Mesodermal cell (in vitro differentiated cells): ENCODE measurements around the gene TNRC6B. TPM values are rescaled to one million over a fixed set of nuclear protein-coding genes. Genes with fewer than 3 reads are reported as not detected.
"Not testable (repeated sequence)": the region's sequence is repeated elsewhere in the genome, so short reads cannot be mapped to it uniquely, and the experiment has no call there.

Source experiments
- H3K27ac ChIP-seq: 2 replicates; pipeline ENCODE4 v1.7.0; 2013; ENCODE audit warnings: mild to moderate bottlenecking, low read depth, low read length, moderate library complexity; ENCODE audit not compliant: severe bottlenecking
- H3K36me3 ChIP-seq: 2 replicates; pipeline ENCODE4 v1.7.1; 2013; ENCODE audit warnings: mild to moderate bottlenecking, low read length, moderate library complexity; ENCODE audit not compliant: control insufficient read depth, insufficient read depth
- H3K4me1 ChIP-seq: one replicate; pipeline ENCODE4 v1.7.1; 2013; ENCODE audit warnings: mild to moderate bottlenecking, low read length; ENCODE audit not compliant: insufficient read depth, control insufficient read depth, poor library complexity, severe bottlenecking
- H3K4me3 ChIP-seq: 2 replicates; pipeline ENCODE4 v1.7.0; 2013; ENCODE audit warnings: low read length, control low read depth, mild to moderate bottlenecking; ENCODE audit not compliant: insufficient read depth, poor library complexity, severe bottlenecking; ENCODE audit errors: extremely low read depth
- H3K9me3 ChIP-seq: 2 replicates; pipeline ENCODE4 v1.7.1; 2013; ENCODE audit warnings: mild to moderate bottlenecking, low read length, moderate library complexity; ENCODE audit not compliant: control insufficient read depth
- WGBS, 2 experiments: methylation state at CpG; one replicate each; pipeline ENCODE4 v1.1.5; 2013; ENCODE audit warnings: missing lambda C conversion rate in 2 of 2; ENCODE audit not compliant: insufficient coverage in 2 of 2; 5-methylcytosine and 5-hydroxymethylcytosine counted together
- polyA plus RNA-seq, 2 experiments: library from polyadenylated mRNA; stranded (reverse); fragments of 50-300 nt; gene quantifications; one replicate each; pipeline ENCODE4 v1.2.3, GENCODE V29; 2013

TNRC6B gene
- polyA plus RNA-seq (2013, experiment 1 of 2) = 16.7 TPM
- polyA plus RNA-seq (2013, experiment 2 of 2) = 19.4 TPM

- H3K4me3 ChIP-seq = peak within 1 kb of the TSS; percentile 63
- H3K9me3 ChIP-seq = no peaks in the 10 kb centered on the region
- H3K36me3 ChIP-seq = no peaks in the 10 kb centered on the region
- 0% methylated on average over 6 of the region's 10 CpGs; no CpG with 5 or more reads in 1 of the 2 experiments for WGBS, 2 experiments
- H3K4me1 ChIP-seq = peaks cover 34% of the 10 kb centered on the region
- H3K27ac ChIP-seq = peak within 1 kb of the TSS; percentile 97
Measured at GRCh38 chr22:40177738-40178416, at the start of gene TNRC6B. Gene TNRC6B (plus strand): TSS chr22:40177925. CDS start chr22:40178136, 211 bp downstream.

DNA sequence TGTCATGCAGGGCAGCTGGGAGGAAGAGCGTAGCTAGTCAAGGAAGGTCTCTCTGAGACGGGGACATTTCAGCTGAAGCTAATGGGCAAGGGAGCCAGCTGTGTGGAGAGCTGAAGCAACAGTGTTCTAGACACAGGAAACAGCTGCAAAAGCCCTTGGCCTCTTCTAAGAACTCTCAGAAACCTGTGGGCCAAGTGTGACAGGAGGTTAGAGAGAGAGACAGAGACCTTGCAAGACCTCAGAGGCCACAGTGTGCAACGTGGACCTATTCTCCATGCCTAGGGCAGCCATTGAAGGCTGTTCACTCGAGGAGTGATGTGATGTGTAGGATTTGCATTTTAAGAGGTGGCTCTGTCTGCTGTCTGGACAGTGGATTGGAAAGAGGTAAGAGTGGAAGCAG lies 48.7 kb upstream of the TNRC6B start:
- Histone ChIP-seq H3K4me1 (no peaks in the 10 kb centered on the region), H3K9me3 (no peaks in the 10 kb centered on the region), H3K36me3 (no peaks in the 10 kb centered on the region), H3K4me3 (no peak overlapping the region), H3K27ac (no peak overlapping the region)
- WGBS, 2 experiments = 100% methylated on average over 3 to 4 of the region's 4 CpGs

GRCh38 chr22:40137132-40137531 lies 40.6 kb upstream of the TNRC6B start:
- no peaks in the 10 kb centered on the region for H3K36me3 ChIP-seq
- 90 to 92% methylated on average over 3 to 4 of the region's 4 CpGs for WGBS, 2 experiments
- H3K4me3 ChIP-seq = no peak overlapping the region
- no peak overlapping the region for H3K27ac ChIP-seq
- no peaks in the 10 kb centered on the region for H3K4me1 ChIP-seq
- no peaks in the 10 kb centered on the region for H3K9me3 ChIP-seq

DNA sequence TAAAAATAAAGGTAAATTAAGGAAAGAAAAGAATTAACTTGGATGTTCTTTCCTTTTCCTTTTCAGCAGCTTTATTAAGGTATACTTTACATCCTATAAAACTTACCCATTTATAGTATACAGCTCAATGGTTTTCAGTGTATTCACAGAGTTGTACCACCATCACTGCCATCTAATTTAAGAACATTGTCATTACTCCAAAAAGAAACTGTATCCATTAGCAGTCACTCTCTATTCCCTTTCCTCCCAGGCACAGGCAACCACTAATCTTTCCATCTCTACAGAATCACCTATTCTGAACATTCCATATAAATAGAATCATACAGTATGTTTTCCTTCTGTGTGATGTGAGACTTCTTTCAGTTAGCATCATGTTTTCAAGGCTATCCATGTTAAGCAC lies 38.9 kb upstream of the TNRC6B start:
- H3K27ac ChIP-seq = no peak overlapping the region
- no peaks in the 10 kb centered on the region for H3K36me3 ChIP-seq
- no peaks in the 10 kb centered on the region for H3K9me3 ChIP-seq
- H3K4me1 ChIP-seq = no peaks in the 10 kb centered on the region
- no peak overlapping the region for H3K4me3 ChIP-seq

- H3K4me3 ChIP-seq = no peak overlapping the region
- no peaks in the 10 kb centered on the region for H3K36me3 ChIP-seq
- no peaks in the 10 kb centered on the region for H3K9me3 ChIP-seq
- no peak overlapping the region for H3K27ac ChIP-seq
- 93 to 98% methylated on average over 7 of the region's 10 CpGs for WGBS, 2 experiments
- H3K4me1 ChIP-seq = no peaks in the 10 kb centered on the region
Measured at GRCh38 chr22:40147388-40148176, 30.1 kb upstream of the TNRC6B start.

- peaks cover 10% of the 10 kb centered on the region for H3K4me1 ChIP-seq
- H3K4me3 ChIP-seq = no peak overlapping the region
- H3K36me3 ChIP-seq = no peaks in the 10 kb centered on the region
- WGBS, 2 experiments = 100% methylated on average over 3 of the region's 4 CpGs
- H3K27ac ChIP-seq = no peak overlapping the region
- no peaks in the 10 kb centered on the region for H3K9me3 ChIP-seq
Measured at GRCh38 chr22:40153192-40153591, 24.5 kb upstream of the TNRC6B start.

GRCh38 chr22:40153705-40154104 lies 24.0 kb upstream of the TNRC6B start:
- Histone ChIP-seq H3K9me3 (no peaks in the 10 kb centered on the region), H3K4me3 (no peak overlapping the region), H3K4me1 (peaks cover 14% of the 10 kb centered on the region), H3K36me3 (no peaks in the 10 kb centered on the region), H3K27ac (no peak overlapping the region)
- 94 to 100% methylated on average over 2 of the region's 4 CpGs for WGBS, 2 experiments

DNA sequence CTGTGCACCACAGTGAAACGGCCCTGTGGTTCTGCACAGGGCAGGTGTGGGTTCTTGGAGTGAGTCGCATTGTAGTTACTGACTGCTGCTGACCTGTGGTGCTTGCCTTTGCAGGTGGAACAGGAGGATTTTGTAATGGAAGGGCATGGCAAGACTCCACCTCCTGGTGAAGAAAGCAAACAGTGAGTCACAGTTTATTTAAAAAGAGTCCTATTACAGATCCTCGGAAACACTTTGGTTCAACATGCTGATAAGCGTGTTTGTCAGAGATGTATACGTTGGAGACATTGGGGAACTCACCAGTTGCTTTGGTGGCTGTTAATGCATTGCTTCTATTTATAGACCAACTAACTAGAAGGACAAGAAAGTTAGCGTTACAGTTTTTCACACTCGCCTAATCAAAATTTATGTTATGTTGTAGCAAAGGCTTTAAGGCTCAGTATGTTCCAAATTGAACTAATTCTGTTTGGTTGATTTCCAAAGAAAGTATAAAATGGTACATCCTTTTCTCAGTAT lies 21.7 kb upstream of the TNRC6B start:
- WGBS, 2 experiments = 44 to 50% methylated on average over 2 to 5 of the region's 7 CpGs
- no peaks in the 10 kb centered on the region for H3K9me3 ChIP-seq
- H3K4me3 ChIP-seq = no peak overlapping the region
- peaks cover 18% of the 10 kb centered on the region for H3K4me1 ChIP-seq
- peak overlapping the region; percentile 37 for H3K27ac ChIP-seq
- peaks cover 3% of the 10 kb centered on the region for H3K36me3 ChIP-seq

- H3K9me3 ChIP-seq, H3K36me3 ChIP-seq, H3K27ac ChIP-seq, H3K4me3 ChIP-seq: not testable (repeated sequence)
- 90 to 93% methylated on average over 2 of the region's 6 CpGs for WGBS, 2 experiments
- peaks cover 18% of the 10 kb centered on the region for H3K4me1 ChIP-seq
Measured at GRCh38 chr22:40156682-40157081, 21.0 kb upstream of the TNRC6B start.

DNA sequence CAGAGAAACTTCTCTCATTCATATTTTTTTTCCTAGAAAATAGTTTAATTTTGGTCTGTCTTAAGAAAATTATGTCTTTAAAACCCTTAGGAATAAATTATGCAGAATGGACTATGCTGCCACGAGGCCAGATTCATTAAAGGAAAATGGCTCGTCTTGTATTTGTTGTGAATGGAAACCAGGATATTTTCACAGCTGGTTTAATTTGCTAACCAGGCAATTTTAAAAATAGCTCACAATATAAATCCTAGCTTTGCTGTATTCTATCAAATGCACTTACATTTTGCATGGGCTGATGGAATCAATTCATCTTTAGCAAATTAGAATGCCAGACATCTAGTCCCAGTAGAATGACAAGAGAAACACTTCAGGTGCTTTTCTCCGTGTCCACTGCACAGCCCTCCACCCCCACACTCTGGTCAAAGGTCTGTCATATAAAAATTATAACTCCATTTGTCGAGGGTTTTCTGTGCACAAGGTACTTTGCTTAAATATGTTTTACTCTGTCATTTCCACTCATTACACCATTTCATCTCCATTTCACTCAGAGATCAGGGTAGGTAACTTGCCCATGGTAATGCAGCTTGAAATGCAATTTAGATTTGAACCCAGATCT lies 20.3 kb upstream of the TNRC6B start:
- H3K4me1 ChIP-seq = peaks cover 18% of the 10 kb centered on the region
- H3K36me3 ChIP-seq = peaks cover 3% of the 10 kb centered on the region
- no peaks in the 10 kb centered on the region for H3K9me3 ChIP-seq
- H3K27ac ChIP-seq = no peak overlapping the region
- 94 to 100% methylated on average over 1 to 2 of the region's 4 CpGs for WGBS, 2 experiments
- H3K4me3 ChIP-seq = no peak overlapping the region
